ENCODE measurements around the gene TET3.
"Not testable (repeated sequence)": the region's sequence is repeated elsewhere in the genome, so short reads cannot be mapped to it uniquely, and the experiment has no call there.

The TET3 gene

DNA sequence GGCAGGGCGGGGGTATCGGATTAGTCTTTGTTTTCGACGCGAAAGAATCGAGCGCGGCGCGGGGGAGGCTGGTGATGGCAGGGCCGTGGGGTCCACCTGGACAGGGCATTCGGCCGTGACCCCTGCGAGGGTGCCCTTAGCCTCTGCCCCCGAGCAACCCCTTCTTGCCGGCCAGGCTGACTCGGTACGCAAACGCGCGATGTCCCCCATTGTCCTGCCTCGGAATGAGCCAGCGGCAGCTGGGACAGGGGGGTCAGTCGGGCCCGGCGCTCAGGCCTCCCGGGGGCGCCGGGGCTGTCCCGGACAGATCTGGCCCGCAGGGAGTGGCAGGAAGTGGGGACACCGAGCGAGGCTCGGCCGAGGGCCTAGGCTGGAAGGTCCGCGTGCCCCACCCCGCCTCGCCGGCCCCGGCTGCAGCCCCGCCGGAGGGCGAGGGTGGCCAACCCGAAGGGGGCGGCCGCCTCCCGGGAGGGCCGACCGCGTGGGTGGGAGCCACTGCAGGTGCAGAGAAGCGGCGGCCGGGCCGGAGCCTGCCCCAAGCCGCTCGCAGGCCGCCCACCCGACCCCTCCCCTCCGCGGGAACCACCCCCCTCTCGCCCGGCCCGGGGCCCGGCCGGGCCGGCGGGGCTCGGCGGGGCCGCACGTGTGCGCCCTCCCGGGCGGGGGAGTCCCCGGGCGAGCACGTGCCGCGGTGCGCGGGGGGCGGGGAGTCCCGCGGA, at the start of gene TET3:
TSS of gene TET3 (plus strand) at position 708 of the 719 bp plus-strand sequence. CDS start 1,494 bp downstream, outside the sequence.
- DNase-seq (ENCODE audit: low read depth, low spot score): no peak

DNA sequence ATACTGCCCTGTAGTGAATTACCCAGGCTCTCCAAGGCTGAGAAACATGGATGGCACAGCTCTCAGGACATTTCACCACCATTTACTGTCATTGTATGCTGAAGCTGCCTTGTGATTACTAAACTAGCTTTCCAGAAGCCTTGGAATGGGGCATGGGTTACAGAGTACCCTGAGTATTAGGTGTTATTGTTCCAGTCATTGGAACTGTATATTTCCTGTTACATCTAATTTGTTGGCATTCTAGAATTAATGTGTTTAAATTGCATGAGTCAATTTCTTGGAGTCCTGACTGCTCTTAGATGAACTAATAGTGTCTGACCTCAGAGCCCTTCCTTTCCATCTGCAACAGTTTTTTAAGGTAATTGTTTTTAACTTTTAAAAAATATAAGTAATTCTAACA, 49.1 kb upstream of the TET3 start:
- no peak for DNase-seq (ENCODE audit: low read depth, low spot score)

DNA sequence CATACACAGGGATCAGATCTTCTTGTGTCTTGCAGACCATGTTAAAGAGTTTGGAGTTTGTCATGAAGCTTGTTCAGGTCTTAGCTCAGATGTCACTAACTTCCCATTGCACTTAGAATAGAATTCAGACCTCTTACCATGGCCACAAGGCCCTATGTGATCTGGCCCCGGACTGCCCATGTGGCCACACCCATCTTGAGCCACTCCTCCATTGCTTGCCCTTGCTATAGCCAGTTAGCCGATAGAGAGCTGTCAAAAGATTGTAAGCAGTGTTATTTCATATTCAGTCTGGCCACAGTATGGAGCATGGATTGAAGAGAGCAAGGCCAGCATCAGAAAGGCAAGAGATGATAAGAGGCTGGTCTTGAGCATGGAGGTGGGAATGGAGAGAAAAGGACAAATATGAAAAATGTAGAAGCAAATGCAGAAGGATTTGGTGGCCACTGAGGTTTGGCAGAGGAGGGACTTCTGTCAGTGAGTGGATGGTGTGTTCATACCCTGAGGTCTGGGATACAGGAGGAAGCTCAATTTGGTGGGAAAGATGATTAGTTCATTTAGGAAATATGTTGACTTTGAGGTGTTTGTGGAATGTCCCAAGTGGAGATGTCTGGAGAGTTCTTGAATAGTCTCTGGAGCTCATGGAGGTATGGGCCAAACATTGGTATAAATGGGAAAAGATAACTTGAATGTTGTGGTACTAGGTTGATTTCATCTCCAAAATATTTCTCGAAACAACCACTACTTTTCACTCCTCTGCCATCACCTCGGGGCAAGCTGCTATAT, 47.4 kb upstream of the TET3 start:
- no peak for DNase-seq (ENCODE audit: low read depth, low spot score)

DNA sequence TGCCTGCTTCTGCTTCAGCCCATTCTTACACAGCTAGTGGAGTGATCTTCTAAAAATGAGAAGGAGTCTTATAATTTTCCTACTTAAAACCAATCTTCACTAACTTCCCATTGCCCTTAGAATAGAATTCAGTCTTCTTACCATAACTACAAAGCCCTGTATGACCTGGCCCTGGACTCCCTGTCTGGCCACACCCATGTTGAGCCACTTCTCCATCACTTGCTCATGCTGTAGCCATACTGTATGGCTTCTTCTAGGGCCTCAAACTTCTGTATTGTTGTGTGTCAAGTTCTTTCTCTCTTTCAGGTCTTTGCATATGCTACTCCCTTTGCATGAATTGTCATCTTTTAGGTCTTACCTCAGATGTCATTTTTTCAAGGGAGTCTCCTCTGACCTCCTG, 46.8 kb upstream of the TET3 start:
- DNase-seq (ENCODE audit: low read depth, low spot score): no peak

DNA sequence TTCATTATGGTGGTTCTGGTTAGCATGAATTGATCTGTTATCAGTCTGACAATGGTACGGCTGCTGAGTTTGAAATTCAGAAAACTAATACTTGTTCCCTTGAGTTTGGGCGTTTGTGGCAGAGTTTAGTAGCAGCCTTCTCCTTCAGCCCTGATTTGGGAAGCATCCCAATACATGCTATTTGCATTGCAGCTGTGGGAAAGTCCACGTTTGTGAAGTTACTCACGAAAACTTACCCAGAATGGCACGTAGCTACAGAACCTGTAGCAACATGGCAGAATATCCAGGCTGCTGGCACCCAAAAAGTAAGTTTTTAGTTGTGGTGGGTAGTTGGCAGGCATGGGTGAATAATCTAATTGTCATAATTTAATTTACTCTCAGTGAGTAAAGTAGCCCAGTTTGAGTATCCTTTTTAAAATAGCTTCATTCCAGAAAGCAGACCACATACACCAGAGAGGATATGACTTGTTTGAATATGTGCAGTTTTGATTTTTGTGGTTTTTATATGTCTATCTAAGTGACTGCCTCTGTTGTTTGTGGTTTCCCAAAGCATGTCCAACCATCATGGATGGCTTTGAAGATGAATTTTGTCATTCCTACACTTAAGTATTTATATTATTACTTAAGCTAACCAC, 45.9 kb upstream of the TET3 start:
- no peak for DNase-seq (ENCODE audit: low read depth, low spot score)

DNA sequence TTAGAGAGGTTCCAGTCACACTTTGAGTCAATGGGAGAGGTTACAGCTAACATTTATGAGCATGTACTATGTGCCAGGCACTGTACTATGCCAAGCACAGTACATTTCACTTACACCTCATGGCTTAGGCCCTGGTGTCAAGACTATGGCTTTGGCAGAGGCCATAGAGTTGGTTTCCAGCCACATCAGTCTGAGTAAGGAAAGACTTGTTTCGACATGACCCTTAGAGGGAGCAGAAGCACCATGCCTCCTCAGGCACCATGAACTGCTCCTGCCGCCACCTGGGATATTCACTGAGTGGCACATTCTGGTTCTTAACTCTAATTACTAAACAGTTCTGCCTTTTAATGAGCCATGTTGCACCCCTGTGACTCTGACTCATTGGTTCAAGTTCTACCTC, 45.3 kb upstream of the TET3 start:
- DNase-seq (ENCODE audit: low read depth, low spot score): no peak

DNA sequence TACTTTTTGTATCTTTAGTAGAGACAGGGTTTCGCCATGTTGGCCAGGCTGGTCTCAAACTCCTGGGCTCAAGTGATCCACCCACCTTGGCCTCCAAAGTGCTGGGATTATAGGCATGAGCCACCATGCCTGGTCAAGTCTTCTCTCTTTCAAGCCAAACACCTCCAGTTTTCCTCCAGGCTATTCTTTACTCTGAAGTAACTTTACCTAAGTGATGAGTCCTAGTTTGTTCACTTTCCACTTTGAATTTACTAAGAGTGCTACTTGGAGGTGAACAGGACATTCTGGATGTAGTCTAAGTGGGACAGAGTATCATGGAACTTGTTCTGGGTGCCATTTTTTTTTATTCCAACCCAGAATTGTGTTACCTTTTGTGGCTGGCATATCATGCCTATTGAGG, 44.6 kb upstream of the TET3 start:
- not testable (repeated sequence) for DNase-seq (ENCODE audit: low read depth, low spot score)

DNA sequence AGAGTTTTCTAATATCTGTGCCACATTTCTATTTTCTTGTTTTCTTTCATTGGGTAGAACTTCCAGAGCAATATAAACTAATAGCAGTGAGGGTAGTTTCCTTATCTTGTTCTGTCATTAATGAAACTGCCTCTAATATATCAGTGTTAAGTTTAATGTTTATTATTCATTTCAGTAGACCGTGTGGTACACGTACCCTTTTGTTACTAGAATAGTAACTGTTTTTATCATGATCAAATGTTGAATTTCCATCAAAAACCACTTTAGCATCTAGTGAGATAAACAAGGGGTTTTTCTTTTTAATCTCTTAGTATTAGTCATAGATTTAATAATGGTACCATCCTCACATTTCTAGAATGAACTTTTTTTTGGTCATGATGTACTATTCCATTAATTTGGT, 42.0 kb upstream of the TET3 start:
- no peak for DNase-seq (ENCODE audit: low read depth, low spot score)

DNA sequence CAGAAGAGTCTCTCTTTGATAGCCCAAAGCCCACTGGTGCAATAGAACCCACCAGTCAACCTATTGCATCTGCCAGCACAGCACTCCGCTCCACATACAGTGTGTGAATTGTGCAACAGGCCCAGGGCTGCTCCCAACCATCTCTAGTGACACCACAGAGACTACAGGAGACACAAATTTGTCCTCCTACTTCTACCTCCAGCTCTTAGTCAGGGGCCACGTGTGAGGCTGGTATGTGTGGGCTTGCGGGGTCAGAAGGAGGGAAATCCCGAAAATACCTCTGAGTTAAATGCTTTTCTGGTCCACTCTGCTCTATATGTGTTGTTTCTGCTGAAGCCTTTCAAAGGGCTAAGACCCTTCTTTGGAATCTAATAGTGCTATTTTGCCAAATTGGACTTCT, 40.0 kb upstream of the TET3 start:
- no peak for DNase-seq (ENCODE audit: low read depth, low spot score)

DNA sequence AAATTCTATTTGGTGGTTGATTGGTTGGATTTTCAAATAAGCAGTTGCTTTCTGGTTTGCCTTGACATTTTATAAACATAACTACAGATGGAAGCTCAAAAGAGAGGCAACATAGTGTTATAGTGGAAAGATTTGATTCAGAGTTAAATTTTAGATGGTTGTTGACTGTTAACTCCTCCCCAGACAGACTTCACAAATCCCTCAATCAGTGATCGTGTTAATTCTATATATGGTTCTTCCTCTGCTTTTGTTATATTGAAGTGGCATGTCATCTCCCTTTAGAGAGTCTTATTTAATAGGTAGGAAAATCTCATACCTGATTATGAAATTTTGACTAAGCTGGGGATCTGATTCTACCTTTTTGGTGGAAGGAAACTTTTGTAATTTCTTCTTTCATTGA, 38.5 kb upstream of the TET3 start:
- DNase-seq (ENCODE audit: low read depth, low spot score): no peak

DNA sequence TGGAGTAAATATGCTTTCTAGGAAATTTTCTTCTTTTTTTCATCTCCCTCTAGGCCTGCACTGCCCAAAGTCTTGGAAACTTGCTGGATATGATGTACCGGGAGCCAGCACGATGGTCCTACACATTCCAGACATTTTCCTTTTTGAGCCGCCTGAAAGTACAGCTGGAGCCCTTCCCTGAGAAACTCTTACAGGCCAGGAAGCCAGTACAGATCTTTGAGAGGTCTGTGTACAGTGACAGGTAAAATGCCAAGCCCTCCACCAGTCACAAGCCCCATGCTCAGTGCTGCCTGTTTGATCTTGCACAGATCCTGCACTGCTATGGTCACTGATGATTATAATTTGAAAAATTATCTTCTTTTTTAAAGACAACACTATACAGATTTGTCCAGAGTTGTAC, 38.0 kb upstream of the TET3 start:
- no peak for DNase-seq (ENCODE audit: low read depth, low spot score)

DNA sequence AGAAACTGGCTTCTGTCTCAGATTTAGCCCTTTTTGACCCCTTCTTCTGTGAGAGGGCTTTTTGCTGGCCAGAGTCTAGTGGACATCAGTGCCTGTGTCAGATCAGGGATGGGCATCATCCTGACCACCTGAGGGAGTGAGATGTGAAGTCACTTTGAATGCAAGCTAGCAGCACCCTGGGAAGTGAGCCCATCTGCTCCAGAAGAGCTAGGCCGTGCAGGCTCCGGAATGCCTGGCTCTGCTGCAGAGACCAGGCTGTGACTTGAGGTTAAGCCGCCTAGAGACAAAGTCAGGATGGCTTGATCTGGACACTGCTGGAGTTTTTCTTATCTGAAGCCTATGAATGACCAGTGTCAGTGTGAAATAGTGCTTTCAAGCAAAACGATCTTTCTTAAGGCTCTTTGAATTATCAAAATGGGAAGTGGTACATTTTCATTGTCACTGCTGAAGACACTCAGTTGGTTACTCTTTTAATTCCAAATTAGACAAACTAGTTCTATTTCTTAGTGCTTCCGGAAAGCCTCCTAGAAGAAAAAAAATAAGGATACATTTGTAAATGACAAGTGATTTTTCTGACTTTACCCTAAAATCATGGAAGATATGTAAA, 37.2 kb upstream of the TET3 start:
- DNase-seq (ENCODE audit: low read depth, low spot score): no peak

DNA sequence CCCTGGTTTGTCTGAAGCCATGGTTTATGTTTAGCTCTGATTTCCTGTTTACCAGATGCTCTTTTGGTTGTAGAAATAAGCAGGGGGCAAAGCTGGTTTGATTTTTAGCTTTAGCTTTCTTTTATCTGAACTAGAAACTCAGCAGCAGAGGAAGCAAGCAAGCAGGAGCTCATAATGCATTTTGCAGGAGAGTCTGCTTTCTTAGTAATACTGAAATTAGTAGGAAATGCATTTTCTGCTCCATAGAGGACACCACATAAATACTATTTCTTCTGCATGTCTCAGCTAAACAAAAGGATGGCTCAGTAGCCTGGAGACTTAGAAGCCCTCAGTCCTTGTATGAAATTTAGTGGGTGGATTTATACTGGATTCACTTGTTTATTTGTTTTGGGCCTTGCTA, 34.9 kb upstream of the TET3 start:
- DNase-seq (ENCODE audit: low read depth, low spot score): no peak

DNA sequence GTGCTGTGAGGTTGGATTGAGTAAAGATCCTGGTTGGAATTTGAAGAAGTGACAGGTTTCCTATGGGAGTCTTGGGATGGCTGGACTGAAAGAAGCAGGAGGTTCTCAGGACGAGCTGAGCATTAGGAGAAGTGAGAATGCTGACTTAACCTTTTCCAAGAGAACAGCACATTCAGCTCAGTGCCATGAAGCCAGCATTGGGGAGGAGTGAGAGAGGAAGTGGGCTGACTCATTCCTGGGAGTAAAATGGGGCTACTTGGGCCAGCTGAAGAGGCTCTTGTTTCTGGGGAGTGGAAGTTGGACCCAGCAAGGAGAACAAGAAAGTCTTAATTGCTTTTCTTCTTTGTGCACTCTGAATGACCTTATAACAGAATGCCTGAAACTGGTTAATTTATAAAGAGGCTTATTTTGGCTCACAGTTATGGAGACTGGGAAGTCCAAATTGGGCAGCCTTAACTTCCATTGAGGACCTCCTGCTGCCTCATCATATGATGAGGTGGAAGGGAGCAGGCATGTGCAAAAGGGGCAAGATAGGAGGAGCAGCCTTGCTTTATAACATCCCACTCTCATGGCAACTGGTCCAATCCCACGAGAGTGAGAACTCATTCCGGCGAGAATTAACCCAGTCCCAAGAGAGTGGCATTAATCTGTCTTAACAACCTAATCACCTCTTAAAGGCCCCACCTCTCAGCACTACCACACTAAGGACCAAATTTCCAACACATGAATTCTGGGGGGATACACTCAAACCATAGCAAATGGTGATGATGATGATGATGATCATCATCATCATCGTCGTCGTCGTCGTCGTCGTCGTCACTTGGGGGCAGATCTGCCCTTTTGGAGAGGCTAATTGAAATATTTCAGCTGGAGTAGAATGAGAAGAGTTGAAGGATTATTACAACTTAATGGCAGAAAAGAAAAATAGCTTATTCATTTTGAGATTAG, 31.9 kb upstream of the TET3 start:
- no peak for DNase-seq (ENCODE audit: low read depth, low spot score)

DNA sequence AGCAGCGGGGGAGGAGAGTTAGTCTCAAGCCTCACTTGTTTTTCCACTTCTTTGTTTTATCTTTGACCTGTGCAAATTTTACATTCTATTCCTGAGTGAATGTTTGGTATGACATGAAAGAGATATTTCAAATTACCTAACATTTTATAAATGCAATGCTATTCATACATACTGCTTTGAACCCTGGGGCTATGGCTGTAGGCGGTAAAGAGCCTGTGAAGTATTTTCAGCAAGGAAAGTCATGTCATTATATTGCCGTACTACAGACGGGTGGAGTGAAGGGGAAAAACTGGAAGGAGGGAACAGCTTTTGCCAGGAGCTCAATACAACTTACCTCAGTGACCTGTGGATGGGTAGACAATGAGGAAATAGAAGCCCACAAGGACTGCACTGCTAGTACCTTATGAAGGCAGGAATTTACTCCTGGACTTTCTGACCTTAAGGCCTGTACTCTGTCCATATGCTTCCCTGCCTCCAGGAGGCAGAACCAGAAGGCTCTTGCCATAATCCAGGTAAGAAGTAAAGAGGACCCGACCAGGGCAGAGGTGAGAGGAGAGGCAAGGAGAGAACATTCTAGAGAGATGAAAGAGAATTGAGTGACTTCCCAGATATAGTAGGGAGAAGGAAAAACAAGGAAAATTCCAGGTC, 28.4 kb upstream of the TET3 start:
- no peak for DNase-seq (ENCODE audit: low read depth, low spot score)

DNA sequence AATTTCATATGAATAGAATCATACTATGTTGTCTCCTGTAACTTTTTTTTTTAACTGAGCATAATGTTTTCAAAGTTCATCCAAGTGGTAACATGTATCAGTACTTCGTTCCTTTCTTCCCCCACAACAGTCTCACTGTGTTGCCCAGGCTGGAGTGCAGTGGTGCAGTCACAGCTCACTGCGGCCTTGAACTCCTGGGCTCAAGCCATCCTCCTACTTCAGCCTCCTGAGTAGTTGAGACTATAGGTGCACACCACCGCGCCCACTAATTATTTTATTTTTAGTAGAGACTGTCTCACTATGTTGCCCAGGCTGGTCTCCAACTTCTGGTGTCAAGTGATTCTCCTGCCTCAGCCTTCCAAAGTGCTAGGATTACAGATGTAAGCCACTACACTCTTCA, 23.4 kb upstream of the TET3 start:
- no peak for DNase-seq (ENCODE audit: low read depth, low spot score)

DNA sequence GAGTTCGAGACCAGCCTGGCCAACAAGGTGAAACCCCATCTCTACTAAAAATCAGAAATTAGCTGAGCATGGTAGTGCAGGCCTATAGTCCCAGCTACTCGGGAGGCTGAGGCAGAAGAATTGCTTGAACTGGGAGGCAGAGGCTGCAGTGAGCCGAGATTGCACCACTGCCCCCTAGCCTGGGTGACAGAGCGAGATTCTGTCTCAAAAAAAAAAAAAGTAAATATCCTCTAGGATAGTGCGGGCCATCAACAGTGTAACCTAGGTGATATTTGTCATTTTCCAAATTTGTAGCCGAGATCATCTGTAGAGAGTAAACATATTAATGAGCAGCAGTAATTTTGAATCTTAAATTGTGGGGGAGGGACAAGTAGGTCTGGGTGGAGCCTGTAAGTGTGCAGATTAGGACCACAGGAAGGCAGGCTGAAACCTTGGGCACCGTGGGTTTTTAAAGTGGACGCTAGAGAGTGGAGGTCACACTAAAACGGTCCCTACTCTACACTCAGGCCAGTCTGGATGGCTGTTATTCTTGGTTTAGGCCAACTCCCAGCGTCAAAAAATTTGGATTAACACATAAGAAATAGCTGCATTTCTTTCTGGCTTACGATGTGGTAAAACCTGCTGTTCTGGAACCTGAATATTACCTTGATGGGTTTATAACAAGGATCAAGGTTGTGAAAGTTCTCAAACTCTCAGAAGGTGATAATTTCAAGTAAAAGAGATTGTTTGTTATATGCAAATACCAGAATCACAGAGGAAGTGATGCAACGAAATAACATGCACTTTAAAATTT, 22.7 kb upstream of the TET3 start:
- no peak for DNase-seq (ENCODE audit: low read depth, low spot score)

DNA sequence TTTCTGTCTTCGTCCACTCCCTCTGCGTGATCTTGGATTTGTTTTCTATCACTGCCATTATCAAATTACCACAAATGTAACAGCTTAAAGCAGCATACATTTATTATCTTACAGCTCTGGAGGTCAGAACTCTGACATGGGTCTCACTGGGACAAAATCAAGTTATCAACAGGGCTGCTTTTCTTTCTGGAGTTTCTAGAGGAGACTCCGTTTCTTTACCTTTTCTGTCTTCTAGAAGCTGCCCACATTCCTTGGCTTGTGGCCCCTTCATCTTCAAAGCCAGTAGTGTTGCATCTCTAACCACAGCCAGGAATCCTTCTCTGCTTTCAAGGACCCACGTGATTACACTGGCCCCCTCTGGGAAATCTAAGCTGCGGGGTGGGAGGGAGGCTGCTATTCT, 21.9 kb upstream of the TET3 start:
- no peak for DNase-seq (ENCODE audit: low read depth, low spot score)

DNA sequence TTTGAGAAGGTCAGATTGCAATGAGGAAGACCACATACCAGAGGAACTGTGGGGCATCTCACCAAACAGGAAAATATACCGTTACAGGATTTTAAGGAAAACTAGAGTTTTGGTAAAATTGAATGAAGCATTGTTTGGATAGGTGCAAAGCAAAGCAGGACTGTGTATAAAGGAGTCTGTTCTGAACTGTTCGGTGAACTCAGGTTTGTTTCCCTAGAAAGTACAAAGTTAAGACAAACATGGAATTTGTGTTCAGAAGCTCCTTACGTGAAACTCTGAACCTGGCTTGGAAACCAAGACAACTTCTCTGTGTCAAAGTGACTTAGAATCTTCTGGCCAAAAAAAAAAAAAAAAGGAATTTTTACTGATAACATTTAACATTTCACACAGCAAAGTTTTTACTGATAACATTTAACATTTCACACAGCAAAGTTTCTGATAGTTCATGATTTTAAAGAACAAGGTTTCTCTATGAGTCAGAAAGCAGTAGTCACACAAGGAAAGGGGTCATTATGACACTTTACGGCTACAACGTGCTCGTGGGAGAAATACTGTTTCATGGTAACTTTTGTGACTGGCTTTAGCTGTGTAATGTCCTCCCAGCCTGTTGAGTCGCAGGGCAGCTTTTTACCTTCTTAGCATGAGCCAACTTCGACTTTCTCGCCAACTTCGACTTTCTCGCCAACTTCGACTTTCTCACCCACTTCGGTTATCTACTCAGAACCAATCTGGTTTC, 21.2 kb upstream of the TET3 start:
- no peak for DNase-seq (ENCODE audit: low read depth, low spot score)

All from brain pericyte (primary cell).